HEK293 (cell line): ENCODE measurements around the gene ST7.

Source experiments
- CTCF ChIA-PET: fragments of 350-600 bp; formaldehyde crosslinking; extraction: SDS; loops from one replicate; lab custom pipeline; 2021; ENCODE audit warnings: antibody characterized with exemption; lab: Yijun Ruan, JAX
- POLR2A ChIA-PET: fragments of 300-600 bp; formaldehyde crosslinking; extraction: SDS; loops from one replicate; lab custom pipeline; 2020; ENCODE audit warnings: antibody characterized with exemption, inconsistent platforms; lab: Yijun Ruan, JAX
- H3K27ac ChIP-seq: fragments of 200-500 bp; sonication (Bioruptor generic); 2 replicates; pipeline ENCODE4 v1.5.1; 2014; ENCODE audit warnings: low read depth, low read length, control low read depth, inconsistent platforms; ENCODE audit errors: extremely low read depth
- H3K36me3 ChIP-seq, 2 experiments: fragments of 200-500 bp in 1 of 2; sonication (Bioruptor generic) in 1 of 2; 1 replicate in 1 of 2; 2 replicates in 1 of 2; pipeline ENCODE4 v1.5.1; 2014 to 2017; ENCODE audit warnings: inconsistent platforms in 2 of 2, low read length in 2 of 2; ENCODE audit not compliant: control insufficient read depth in 2 of 2, insufficient read depth in 1 of 2
- H3K4me1 ChIP-seq: fragments of 200-500 bp; sonication (Bioruptor generic); 2 replicates; pipeline ENCODE4 v1.5.1; 2014; ENCODE audit warnings: mild to moderate bottlenecking, low read length, inconsistent platforms; ENCODE audit not compliant: control insufficient read depth, insufficient read depth
- H3K4me3 ChIP-seq: 2 replicates; pipeline ENCODE4 v1.5.1; 2011; ENCODE audit warnings: low read depth, mild to moderate bottlenecking, control low read depth, low read length, moderate library complexity
- H3K9me3 ChIP-seq: fragments of 200-500 bp; sonication (Bioruptor generic); 2 replicates; pipeline ENCODE4 v1.5.1; 2014; ENCODE audit warnings: low read depth, low read length, inconsistent platforms; ENCODE audit not compliant: control insufficient read depth, insufficient read depth
- KLF10 ChIP-seq: fragments of 450-650 bp; IDR thresholded peaks from 2 replicates; pipeline ENCODE4 v1.5.1; 2018; ENCODE audit warnings: missing biosample characterization, mild to moderate bottlenecking, missing genetic modification characterization
- KLF7 ChIP-seq: fragments of 450-650 bp; formaldehyde crosslinking; IDR thresholded peaks from 2 replicates; pipeline ENCODE4 v1.5.1; 2016; ENCODE audit warnings: missing biosample characterization, missing genetic modification characterization, borderline replicate concordance
- PRDM1 ChIP-seq: fragments of 450-650 bp; formaldehyde crosslinking; IDR thresholded peaks from 2 replicates; pipeline ENCODE4; 2016; ENCODE audit warnings: missing biosample characterization, missing genetic modification characterization
- RBAK ChIP-seq: fragments of 450-650 bp; formaldehyde crosslinking; IDR thresholded peaks from 2 replicates; pipeline ENCODE4 v1.5.1; 2016; ENCODE audit warnings: missing biosample characterization, missing genetic modification characterization
- SALL2 ChIP-seq: fragments of 450-650 bp; formaldehyde crosslinking; IDR thresholded peaks from 2 replicates; pipeline ENCODE4 v1.5.0; 2017; ENCODE audit warnings: missing biosample characterization, mild to moderate bottlenecking, missing genetic modification characterization, borderline replicate concordance
- SETDB1 ChIP-seq: IDR thresholded peaks from one replicate; pipeline ENCODE4 v1.6.1; 2017; ENCODE audit warnings: mild to moderate bottlenecking, low read length, moderate library complexity, mixed read lengths; ENCODE audit not compliant: insufficient read length
- SP7 ChIP-seq: fragments of 450-650 bp; formaldehyde crosslinking; IDR thresholded peaks from 2 replicates; pipeline ENCODE4 v1.5.1; 2016; ENCODE audit warnings: missing biosample characterization, missing genetic modification characterization
- ZBTB17 ChIP-seq: fragments of 450-650 bp; formaldehyde crosslinking; IDR thresholded peaks from 2 replicates; pipeline ENCODE4 v1.5.1; 2016; ENCODE audit warnings: missing biosample characterization, missing genetic modification characterization
- ZBTB48 ChIP-seq: fragments of 450-650 bp; formaldehyde crosslinking; IDR thresholded peaks from 2 replicates; pipeline ENCODE4 v1.5.1; 2016; ENCODE audit warnings: missing biosample characterization, missing genetic modification characterization
- ZNF138 ChIP-seq: fragments of 450-650 bp; formaldehyde crosslinking; IDR thresholded peaks from 2 replicates; pipeline ENCODE4 v1.5.1; 2016; ENCODE audit warnings: missing biosample characterization, missing genetic modification characterization, borderline replicate concordance
- ZNF140 ChIP-seq: fragments of 450-650 bp; formaldehyde crosslinking; IDR thresholded peaks from 2 replicates; pipeline ENCODE4 v1.5.1; 2016; ENCODE audit warnings: missing biosample characterization, missing genetic modification characterization
- ZNF174 ChIP-seq: fragments of 450-650 bp; formaldehyde crosslinking; IDR thresholded peaks from 2 replicates; pipeline ENCODE4 v1.5.0; 2017; ENCODE audit warnings: missing biosample characterization, mild to moderate bottlenecking, missing genetic modification characterization
- ZNF211 ChIP-seq: fragments of 450-650 bp; formaldehyde crosslinking; IDR thresholded peaks from 2 replicates; pipeline ENCODE4 v1.5.1; 2016; ENCODE audit warnings: low read depth, missing biosample characterization, missing genetic modification characterization
- ZNF24 ChIP-seq: fragments of 450-650 bp; formaldehyde crosslinking; IDR thresholded peaks from 2 replicates; pipeline ENCODE4 v1.5.1; 2016; ENCODE audit warnings: missing biosample characterization, missing genetic modification characterization
- ZNF335 ChIP-seq: fragments of 450-650 bp; formaldehyde crosslinking; conservative IDR thresholded peaks from 2 replicates; pipeline ENCODE4 v1.5.1; 2016; ENCODE audit warnings: missing biosample characterization, missing genetic modification characterization
- ZNF341 ChIP-seq: fragments of 450-650 bp; formaldehyde crosslinking; IDR thresholded peaks from 2 replicates; pipeline ENCODE4; 2016; ENCODE audit warnings: low read depth, missing biosample characterization, missing genetic modification characterization
- ZNF404 ChIP-seq: fragments of 450-650 bp; formaldehyde crosslinking; IDR thresholded peaks from 2 replicates; pipeline ENCODE4 v1.5.1; 2017; ENCODE audit warnings: missing biosample characterization, missing genetic modification characterization
- ZNF501 ChIP-seq: fragments of 450-650 bp; formaldehyde crosslinking; IDR thresholded peaks from 2 replicates; pipeline ENCODE4 v1.5.1; 2016; ENCODE audit warnings: missing biosample characterization, missing genetic modification characterization
- ZNF585B ChIP-seq: fragments of 450-650 bp; formaldehyde crosslinking; IDR thresholded peaks from 2 replicates; pipeline ENCODE4 v1.5.1; 2016; ENCODE audit warnings: missing biosample characterization, missing genetic modification characterization
- ZNF610 ChIP-seq: fragments of 450-650 bp; formaldehyde crosslinking; IDR thresholded peaks from 2 replicates; pipeline ENCODE4 v1.5.1; 2016; ENCODE audit warnings: missing biosample characterization, missing genetic modification characterization, borderline replicate concordance
- ZNF670 ChIP-seq: fragments of 450-650 bp; formaldehyde crosslinking; IDR thresholded peaks from 2 replicates; pipeline ENCODE4 v1.5.1; 2016; ENCODE audit warnings: missing biosample characterization, missing genetic modification characterization, low read depth
- ZNF791 ChIP-seq: fragments of 450-650 bp; formaldehyde crosslinking; IDR thresholded peaks from 2 replicates; pipeline ENCODE4 v1.5.1; 2016; ENCODE audit warnings: missing biosample characterization, missing genetic modification characterization
- ZXDB ChIP-seq: fragments of 450-650 bp; formaldehyde crosslinking; IDR thresholded peaks from 2 replicates; pipeline ENCODE4 v1.5.1; 2016; ENCODE audit warnings: missing biosample characterization, missing genetic modification characterization
- TF ChIP-seq, protein P1 (sequence below): fragments of 450-650 bp; formaldehyde crosslinking; IDR thresholded peaks from 2 replicates; pipeline ENCODE4; 2016; ENCODE audit warnings: missing biosample characterization, missing genetic modification characterization
- TF ChIP-seq, protein P2 (sequence below): fragments of 450-650 bp; formaldehyde crosslinking; IDR thresholded peaks from 2 replicates; pipeline ENCODE4 v1.5.1; 2016; ENCODE audit warnings: missing biosample characterization, missing genetic modification characterization, low read depth
- TF ChIP-seq, protein P3 (sequence below): fragments of 450-650 bp; formaldehyde crosslinking; optimal IDR thresholded peaks from 2 replicates; pipeline ENCODE3; 2016; ENCODE audit warnings: missing biosample characterization, mild to moderate bottlenecking, missing genetic modification characterization
- TF ChIP-seq, protein P4 (sequence below): fragments of 450-650 bp; formaldehyde crosslinking; IDR thresholded peaks from 2 replicates; pipeline ENCODE4 v1.5.1; 2016; ENCODE audit warnings: missing biosample characterization, missing genetic modification characterization
- TF ChIP-seq, protein P5 (sequence below): fragments of 450-650 bp; formaldehyde crosslinking; IDR thresholded peaks from 2 replicates; pipeline ENCODE4 v1.5.1; 2016; ENCODE audit warnings: missing biosample characterization, missing genetic modification characterization, low read depth
- TF ChIP-seq, protein P6 (sequence below): sonication (generic); formaldehyde crosslinking; IDR thresholded peaks from 2 replicates; pipeline ENCODE4 v1.8.1; 2022; ENCODE audit warnings: mild to moderate bottlenecking, moderate library complexity, missing genetic modification reagents

The ST7 gene

DNA sequence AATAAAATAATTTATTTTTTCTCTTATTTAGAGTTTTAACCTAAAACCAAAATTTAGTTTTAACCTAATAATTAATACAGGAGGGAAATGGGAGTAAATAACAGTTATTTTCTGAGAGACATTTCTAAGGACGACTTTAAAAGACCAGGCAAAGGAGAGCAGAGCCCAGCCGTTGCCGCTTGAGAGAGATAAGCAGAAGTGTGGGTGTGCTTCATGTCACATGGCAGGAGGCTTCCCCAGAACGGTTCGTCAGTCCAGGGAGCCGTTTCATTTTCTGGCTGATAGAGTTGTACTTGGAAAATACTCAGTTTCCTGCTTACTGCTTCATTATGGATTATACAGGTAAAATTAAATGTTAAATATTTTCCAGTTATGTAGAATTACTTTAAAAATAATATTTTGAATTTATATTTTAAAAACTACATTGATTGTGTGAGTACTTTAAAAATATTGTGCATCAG lies 61.4 kb downstream of the ST7 start:
- Histone ChIP-seq H3K36me3 (no peaks in the 10 kb centered on the region), H3K4me1 (peaks cover 20% of the 10 kb centered on the region; the same call in 1 of the 2 replicates), H3K27ac (no peak overlapping the region), H3K4me3 (no peak overlapping the region), H3K9me3 (no peaks in the 10 kb centered on the region)
- CTCF ChIA-PET: interaction anchor here (0.9 kb wide), 1 partner anchor 111 kb away, joined by 3 read pairs; no protein-coding TSS in a partner anchor
- POLR2A ChIA-PET: no interaction called here
- TF ChIP-seq, protein P1, sequence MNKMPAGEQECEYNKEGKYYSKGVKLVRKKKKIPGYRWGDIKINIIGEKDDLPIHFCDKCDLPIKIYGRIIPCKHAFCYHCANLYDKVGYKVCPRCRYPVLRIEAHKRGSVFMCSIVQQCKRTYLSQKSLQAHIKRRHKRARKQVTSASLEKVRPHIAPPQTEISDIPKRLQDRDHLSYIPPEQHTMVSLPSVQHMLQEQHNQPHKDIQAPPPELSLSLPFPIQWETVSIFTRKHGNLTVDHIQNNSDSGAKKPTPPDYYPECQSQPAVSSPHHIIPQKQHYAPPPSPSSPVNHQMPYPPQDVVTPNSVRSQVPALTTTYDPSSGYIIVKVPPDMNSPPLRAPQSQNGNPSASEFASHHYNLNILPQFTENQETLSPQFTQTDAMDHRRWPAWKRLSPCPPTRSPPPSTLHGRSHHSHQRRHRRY (tag by site-specific recombination): no peak
- TF ChIP-seq SP7 (tag by site-specific recombination) (no peak), ZNF335 (tag by site-specific recombination) (peak; percentile 89), KLF7 (no peak), ZNF24 (tag by site-specific recombination) (no peak), ZNF138 (tag by site-specific recombination) (no peak), SETDB1 (no peak), SALL2 (tag by site-specific recombination) (no peak), RBAK (tag by site-specific recombination) (no peak), ZXDB (tag by site-specific recombination) (no peak), ZNF585B (no peak), KLF10 (tag by site-specific recombination) (peak; percentile 76; the same call in 1 of the 2 replicates), ZNF610 (tag by site-specific recombination) (no peak), ZNF341 (tag by site-specific recombination) (no peak), ZNF211 (no peak), ZNF404 (tag by site-specific recombination) (no peak), ZNF670 (no peak), PRDM1 (tag by site-specific recombination) (no peak), ZNF140 (tag by site-specific recombination) (no peak), ZBTB48 (no peak), ZNF791 (tag by site-specific recombination) (no peak), ZBTB17 (peak; percentile 80), ZNF174 (tag by site-specific recombination) (no peak), ZNF501 (tag by site-specific recombination) (no peak)
- TF ChIP-seq, protein P2, sequence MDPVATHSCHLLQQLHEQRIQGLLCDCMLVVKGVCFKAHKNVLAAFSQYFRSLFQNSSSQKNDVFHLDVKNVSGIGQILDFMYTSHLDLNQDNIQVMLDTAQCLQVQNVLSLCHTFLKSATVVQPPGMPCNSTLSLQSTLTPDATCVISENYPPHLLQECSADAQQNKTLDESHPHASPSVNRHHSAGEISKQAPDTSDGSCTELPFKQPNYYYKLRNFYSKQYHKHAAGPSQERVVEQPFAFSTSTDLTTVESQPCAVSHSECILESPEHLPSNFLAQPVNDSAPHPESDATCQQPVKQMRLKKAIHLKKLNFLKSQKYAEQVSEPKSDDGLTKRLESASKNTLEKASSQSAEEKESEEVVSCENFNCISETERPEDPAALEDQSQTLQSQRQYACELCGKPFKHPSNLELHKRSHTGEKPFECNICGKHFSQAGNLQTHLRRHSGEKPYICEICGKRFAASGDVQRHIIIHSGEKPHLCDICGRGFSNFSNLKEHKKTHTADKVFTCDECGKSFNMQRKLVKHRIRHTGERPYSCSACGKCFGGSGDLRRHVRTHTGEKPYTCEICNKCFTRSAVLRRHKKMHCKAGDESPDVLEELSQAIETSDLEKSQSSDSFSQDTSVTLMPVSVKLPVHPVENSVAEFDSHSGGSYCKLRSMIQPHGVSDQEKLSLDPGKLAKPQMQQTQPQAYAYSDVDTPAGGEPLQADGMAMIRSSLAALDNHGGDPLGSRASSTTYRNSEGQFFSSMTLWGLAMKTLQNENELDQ (tag by site-specific recombination): no peak
- TF ChIP-seq, protein P3, sequence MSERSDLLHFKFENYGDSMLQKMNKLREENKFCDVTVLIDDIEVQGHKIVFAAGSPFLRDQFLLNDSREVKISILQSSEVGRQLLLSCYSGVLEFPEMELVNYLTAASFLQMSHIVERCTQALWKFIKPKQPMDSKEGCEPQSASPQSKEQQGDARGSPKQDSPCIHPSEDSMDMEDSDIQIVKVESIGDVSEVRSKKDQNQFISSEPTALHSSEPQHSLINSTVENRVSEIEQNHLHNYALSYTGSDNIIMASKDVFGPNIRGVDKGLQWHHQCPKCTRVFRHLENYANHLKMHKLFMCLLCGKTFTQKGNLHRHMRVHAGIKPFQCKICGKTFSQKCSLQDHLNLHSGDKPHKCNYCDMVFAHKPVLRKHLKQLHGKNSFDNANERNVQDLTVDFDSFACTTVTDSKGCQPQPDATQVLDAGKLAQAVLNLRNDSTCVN (tag by site-specific recombination): no peak
- TF ChIP-seq, protein P4, sequence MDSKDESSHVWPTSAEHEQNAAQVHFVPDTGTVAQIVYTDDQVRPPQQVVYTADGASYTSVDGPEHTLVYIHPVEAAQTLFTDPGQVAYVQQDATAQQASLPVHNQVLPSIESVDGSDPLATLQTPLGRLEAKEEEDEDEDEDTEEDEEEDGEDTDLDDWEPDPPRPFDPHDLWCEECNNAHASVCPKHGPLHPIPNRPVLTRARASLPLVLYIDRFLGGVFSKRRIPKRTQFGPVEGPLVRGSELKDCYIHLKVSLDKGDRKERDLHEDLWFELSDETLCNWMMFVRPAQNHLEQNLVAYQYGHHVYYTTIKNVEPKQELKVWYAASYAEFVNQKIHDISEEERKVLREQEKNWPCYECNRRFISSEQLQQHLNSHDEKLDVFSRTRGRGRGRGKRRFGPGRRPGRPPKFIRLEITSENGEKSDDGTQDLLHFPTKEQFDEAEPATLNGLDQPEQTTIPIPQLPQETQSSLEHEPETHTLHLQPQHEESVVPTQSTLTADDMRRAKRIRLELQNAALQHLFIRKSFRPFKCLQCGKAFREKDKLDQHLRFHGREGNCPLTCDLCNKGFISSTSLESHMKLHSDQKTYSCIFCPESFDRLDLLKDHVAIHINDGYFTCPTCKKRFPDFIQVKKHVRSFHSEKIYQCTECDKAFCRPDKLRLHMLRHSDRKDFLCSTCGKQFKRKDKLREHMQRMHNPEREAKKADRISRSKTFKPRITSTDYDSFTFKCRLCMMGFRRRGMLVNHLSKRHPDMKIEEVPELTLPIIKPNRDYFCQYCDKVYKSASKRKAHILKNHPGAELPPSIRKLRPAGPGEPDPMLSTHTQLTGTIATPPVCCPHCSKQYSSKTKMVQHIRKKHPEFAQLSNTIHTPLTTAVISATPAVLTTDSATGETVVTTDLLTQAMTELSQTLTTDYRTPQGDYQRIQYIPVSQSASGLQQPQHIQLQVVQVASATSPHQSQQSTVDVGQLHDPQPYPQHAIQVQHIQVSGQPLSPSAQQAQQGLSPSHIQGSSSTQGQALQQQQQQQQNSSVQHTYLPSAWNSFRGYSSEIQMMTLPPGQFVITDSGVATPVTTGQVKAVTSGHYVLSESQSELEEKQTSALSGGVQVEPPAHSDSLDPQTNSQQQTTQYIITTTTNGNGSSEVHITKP (tag by site-specific recombination): 0 out of 2 replicates have a peak, but pooled peaks have one; percentile 38
- TF ChIP-seq, protein P5, sequence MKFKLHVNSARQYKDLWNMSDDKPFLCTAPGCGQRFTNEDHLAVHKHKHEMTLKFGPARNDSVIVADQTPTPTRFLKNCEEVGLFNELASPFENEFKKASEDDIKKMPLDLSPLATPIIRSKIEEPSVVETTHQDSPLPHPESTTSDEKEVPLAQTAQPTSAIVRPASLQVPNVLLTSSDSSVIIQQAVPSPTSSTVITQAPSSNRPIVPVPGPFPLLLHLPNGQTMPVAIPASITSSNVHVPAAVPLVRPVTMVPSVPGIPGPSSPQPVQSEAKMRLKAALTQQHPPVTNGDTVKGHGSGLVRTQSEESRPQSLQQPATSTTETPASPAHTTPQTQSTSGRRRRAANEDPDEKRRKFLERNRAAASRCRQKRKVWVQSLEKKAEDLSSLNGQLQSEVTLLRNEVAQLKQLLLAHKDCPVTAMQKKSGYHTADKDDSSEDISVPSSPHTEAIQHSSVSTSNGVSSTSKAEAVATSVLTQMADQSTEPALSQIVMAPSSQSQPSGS (tag by site-specific recombination): no peak
- TF ChIP-seq, protein P6, sequence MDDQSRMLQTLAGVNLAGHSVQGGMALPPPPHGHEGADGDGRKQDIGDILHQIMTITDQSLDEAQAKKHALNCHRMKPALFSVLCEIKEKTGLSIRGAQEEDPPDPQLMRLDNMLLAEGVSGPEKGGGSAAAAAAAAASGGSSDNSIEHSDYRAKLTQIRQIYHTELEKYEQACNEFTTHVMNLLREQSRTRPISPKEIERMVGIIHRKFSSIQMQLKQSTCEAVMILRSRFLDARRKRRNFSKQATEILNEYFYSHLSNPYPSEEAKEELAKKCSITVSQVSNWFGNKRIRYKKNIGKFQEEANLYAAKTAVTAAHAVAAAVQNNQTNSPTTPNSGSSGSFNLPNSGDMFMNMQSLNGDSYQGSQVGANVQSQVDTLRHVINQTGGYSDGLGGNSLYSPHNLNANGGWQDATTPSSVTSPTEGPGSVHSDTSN: no peak
